ENCODE data around the gene ABCB4. TPM values are rescaled to one million over a fixed set of nuclear protein-coding genes. Genes with fewer than 3 reads are reported as not detected.

The ABCB4 gene
- total RNA-seq, 2 experiments from 2014 or later: 0.54 TPM; not detected in 1

DNA sequence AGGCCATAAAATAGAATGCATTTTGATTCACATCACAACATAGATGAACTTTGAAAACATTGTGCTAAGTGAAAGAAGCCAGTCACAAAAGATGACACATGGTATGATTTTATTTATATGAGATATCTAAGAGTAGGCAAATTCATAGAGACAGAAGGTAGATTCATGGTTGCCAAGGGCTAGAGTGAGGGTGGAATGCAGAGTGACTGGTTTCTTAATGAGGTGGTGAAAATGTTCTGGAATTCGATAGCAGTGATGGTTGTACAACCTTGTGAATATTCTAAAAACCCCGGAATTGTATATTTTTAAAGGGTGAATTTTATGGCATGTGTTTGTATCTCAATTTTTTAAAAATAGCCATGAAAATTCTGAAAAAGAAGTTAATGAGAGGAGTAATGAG lies 42.9 kb downstream of the ABCB4 start:
- H3K27ac Mint-ChIP-seq: no peak overlapping the region
- H3K27me3 Mint-ChIP-seq: peaks cover 4% of the 10 kb centered on the region
- H3K4me3 Mint-ChIP-seq: no peak overlapping the region
- ATAC-seq (ENCODE audit: low read depth) (no peak), DNase-seq (no peak)
- no peaks in the 10 kb centered on the region for H3K36me3 Mint-ChIP-seq
- POLR2A ChIA-PET: no interaction called here
- no peaks in the 10 kb centered on the region for H3K9me3 Mint-ChIP-seq
- peaks cover 4% of the 10 kb centered on the region for H3K4me1 Mint-ChIP-seq

DNA sequence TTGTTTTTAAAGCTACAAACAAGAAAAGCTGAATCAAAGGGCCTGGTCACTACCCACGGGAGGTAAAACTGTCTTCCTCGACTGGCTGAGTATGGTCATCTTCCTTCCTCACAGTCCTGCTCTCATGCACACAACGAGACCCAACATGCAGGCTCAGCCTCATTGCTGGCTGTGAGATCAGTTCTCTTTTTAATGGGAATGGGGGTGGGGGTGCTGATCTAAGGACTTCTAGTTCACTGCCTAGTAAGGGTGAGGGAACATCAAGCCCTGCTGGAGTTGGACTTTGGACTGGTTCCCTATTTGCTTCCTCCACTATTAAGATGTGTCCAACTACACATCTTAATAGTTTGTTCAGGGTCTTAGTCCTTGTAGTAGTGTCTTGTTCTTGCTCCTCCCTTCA lies 48.2 kb downstream of the ABCB4 start:
- no peaks in the 10 kb centered on the region for H3K9me3 Mint-ChIP-seq
- DNase-seq (no peak), ATAC-seq (ENCODE audit: low read depth) (no peak)
- H3K4me1 Mint-ChIP-seq: no peaks in the 10 kb centered on the region
- peaks cover 10% of the 10 kb centered on the region for H3K27me3 Mint-ChIP-seq
- no peaks in the 10 kb centered on the region for H3K36me3 Mint-ChIP-seq
- H3K4me3 Mint-ChIP-seq: no peak overlapping the region
- POLR2A ChIA-PET: no interaction called here
- no peak overlapping the region for H3K27ac Mint-ChIP-seq

DNA sequence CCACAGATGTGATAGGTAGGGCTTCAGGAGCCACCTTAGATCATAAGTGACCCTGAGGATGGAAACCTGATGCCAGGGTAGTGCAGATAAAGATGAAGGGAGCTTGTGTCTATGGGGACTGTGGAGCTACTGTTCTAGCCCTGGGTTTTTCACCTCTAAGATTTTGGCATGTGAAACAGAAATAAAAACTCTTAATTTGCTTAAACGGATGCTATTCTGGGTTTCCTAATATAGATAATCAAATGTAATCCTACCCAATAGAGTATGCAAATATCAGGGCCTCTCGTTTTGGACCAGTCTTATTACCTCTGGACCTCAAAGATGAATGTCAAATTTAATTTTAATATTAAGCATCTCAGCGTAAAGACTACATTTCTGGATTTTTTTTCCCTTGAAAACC lies 49.3 kb downstream of the ABCB4 start:
- Mint-ChIP-seq H3K4me3 (no peak overlapping the region), H3K9me3 (no peaks in the 10 kb centered on the region), H3K36me3 (no peaks in the 10 kb centered on the region), H3K27me3 (peaks cover 10% of the 10 kb centered on the region), H3K4me1 (no peaks in the 10 kb centered on the region), H3K27ac (no peak overlapping the region)
- DNase-seq (no peak), ATAC-seq (ENCODE audit: low read depth) (no peak)
- POLR2A ChIA-PET: no interaction called here

DNA sequence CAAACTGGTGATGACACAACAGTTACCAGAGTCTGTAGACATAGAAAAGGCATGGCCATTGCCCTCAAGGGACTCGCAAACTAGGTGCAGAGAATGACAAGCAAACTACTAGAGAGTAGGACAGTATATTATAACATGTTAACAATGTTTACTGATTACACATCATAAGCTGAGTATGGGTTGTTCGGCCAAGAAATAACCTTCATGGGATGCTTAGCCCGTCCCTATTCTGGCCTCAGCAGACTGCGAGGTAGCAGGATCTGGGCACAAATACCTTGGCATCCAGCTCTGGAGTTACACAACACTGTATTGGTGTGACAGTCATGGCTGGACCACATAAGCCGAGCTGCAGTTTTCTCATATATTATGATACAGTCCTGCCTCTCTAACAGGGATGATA lies 51.4 kb downstream of the ABCB4 start:
- ATAC-seq (ENCODE audit: low read depth) (no peak), DNase-seq (no peak)
- POLR2A ChIA-PET: no interaction called here
- Mint-ChIP-seq H3K4me1 (no peaks in the 10 kb centered on the region), H3K27ac (no peak overlapping the region), H3K9me3 (no peaks in the 10 kb centered on the region), H3K36me3 (no peaks in the 10 kb centered on the region), H3K27me3 (peaks cover 9% of the 10 kb centered on the region), H3K4me3 (no peak overlapping the region)

DNA sequence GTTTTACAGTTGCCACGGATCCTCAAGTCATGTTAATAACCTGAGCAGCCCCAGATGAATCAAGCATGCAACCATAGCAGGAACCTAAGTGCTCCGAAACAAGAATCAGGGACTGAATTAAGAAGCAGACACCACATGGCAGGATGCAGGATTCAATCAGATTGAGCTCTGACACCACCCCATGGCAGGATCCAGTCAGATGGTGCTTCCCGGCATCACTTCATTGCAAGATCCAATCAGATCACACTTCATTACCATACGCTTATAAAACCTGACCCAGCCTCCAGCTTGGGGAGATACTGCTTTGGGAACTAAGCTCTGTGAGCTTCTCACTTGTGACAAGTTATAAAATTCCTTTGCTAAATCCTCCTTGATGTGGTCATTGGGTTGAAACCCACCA lies 55.3 kb downstream of the ABCB4 start:
- peaks cover 5% of the 10 kb centered on the region for H3K27me3 Mint-ChIP-seq
- POLR2A ChIA-PET: no interaction called here
- no peaks in the 10 kb centered on the region for H3K9me3 Mint-ChIP-seq
- H3K4me3 Mint-ChIP-seq: no peak overlapping the region
- DNase-seq (no peak), ATAC-seq (ENCODE audit: low read depth) (no peak)
- H3K27ac Mint-ChIP-seq: no peak overlapping the region
- H3K4me1 Mint-ChIP-seq: no peaks in the 10 kb centered on the region
- H3K36me3 Mint-ChIP-seq: no peaks in the 10 kb centered on the region

DNA sequence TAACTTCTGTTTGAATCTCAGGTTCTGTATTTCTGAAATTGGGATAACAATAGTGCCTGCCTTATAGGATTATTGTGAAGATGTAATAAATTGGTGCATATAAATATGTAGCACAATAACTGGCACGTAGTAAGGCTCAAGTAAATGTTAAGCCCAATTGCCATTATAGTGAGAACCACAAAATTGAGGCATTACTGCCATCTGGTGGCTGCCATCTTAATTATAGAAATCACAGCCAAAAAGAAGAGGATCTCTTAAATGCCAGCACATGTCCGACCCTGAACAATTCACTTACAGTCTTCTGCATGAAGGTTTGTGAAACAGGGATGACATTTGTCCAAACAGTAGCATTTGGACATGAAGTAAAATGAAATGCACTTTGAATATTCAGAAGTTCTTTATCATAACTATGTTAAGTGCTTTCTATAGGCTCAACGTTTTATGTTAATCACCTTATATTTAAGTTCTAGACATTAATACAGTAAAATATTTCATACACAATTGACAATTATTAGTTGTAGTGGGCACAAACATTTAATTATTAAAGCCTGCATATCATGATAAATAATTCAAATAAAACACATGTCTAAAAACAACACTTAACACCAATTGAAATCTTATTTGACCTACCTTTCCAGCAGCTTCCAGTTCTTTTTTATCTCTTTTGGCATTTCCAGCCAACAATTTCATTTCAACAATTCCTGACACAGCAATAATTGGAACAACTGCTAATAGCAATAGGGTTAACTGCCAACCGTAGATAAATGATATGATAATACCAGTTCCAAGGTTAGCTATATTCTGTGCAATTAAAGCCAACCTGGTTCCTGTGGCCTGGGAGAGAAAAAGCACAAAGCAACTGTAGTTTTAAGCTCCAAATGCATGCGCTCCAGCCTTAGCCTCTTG lies 58.5 kb downstream of the ABCB4 start:
- no peak for ATAC-seq (ENCODE audit: low read depth)
- no peaks in the 10 kb centered on the region for H3K36me3 Mint-ChIP-seq
- no peak overlapping the region for H3K27ac Mint-ChIP-seq
- peak; percentile 30 for DNase-seq
- no peak overlapping the region for H3K4me3 Mint-ChIP-seq
- POLR2A ChIA-PET: no interaction called here
- H3K4me1 Mint-ChIP-seq: no peaks in the 10 kb centered on the region
- H3K27me3 Mint-ChIP-seq: no peaks in the 10 kb centered on the region
- no peaks in the 10 kb centered on the region for H3K9me3 Mint-ChIP-seq

DNA sequence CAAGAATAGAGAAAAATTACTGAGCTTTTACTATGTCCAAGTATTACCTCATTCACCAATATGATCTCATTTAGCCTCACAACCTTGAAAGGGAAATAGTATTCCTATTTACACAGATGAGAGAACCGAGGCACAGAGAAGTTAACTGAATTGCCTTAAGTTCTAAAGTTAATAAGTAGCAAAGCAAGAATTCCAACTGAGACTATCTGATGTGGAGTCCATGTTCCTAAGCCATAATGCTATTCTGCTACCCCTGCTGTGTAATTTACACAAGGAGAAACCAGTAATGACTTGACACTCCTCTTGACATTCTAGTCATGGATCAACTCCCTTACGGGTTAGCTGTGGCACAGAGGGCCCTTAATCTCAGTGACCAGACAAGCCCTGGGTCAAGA lies 60.7 kb downstream of the ABCB4 start:
- POLR2A ChIA-PET: no interaction called here
- Mint-ChIP-seq H3K4me1 (no peaks in the 10 kb centered on the region), H3K4me3 (no peak overlapping the region), H3K36me3 (no peaks in the 10 kb centered on the region), H3K9me3 (no peaks in the 10 kb centered on the region), H3K27ac (no peak overlapping the region), H3K27me3 (no peaks in the 10 kb centered on the region)
- no peak for ATAC-seq (ENCODE audit: low read depth)
- DNase-seq: no peak

DNA sequence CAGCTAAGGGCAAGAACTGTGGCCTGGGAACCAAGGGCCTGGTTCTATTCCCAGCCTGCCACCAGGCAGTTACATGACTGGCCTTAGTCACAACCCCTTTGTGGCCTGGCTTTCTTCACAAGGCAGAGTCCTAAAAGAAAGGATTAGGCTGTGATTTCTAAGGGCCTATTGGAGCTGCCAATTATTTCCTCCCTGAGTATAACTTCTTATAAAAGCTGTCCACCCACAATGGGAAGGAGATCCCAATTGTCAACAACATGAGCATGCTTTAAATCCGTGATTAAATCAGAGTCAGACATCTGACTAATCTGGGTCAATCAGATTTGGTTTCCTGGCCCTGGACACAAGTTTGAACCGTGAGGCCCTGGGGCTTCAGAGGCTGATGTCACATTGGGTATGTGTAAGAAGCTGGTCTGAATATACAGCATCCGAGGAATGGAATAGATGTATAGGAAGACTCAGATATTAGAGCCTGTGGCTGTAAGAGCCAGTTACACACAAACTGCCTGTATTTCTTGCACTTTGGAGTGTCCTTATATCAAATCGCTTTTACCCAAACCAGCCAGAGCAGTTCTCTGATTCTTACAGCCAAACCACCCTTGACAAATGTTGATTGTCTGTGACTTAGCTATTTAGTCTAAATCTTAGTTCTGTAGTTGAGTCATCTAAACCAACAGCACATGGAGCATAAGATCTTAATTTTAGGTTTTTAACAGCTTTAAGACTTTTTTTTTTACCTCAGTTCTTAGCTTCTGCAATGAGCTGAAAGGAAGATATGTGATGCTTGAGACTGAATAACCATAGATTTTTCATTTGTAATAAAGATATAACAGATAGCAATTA lies 61.3 kb downstream of the ABCB4 start:
- Mint-ChIP-seq H3K9me3 (no peaks in the 10 kb centered on the region), H3K4me1 (no peaks in the 10 kb centered on the region), H3K27me3 (no peaks in the 10 kb centered on the region), H3K27ac (no peak overlapping the region), H3K36me3 (no peaks in the 10 kb centered on the region), H3K4me3 (no peak overlapping the region)
- POLR2A ChIA-PET: no interaction called here
- ATAC-seq (ENCODE audit: low read depth): no peak
- DNase-seq: no peak

DNA sequence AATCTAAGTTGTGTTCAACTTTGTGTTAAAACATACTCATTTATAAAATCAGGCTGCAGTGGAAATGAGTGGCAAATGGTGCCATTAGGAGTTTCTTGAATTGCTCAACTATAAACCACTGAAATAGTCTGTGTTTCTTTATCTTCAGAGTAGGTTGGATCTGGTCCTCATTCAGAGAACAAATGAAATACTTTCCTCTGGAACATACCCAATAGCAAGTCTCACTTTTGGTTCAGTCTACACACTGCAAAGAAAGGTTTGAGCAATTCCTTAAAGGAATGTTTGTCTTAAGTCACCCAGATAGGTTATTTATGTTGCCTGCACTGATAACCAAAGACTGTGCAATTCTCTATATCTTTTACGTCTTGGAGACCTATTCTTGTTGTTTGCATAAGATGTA lies 62.5 kb downstream of the ABCB4 start:
- H3K4me3 Mint-ChIP-seq: no peak overlapping the region
- H3K27ac Mint-ChIP-seq: no peak overlapping the region
- DNase-seq (no peak), ATAC-seq (ENCODE audit: low read depth) (no peak)
- H3K9me3 Mint-ChIP-seq: no peaks in the 10 kb centered on the region
- no peaks in the 10 kb centered on the region for H3K4me1 Mint-ChIP-seq
- H3K27me3 Mint-ChIP-seq: no peaks in the 10 kb centered on the region
- POLR2A ChIA-PET: no interaction called here
- H3K36me3 Mint-ChIP-seq: no peaks in the 10 kb centered on the region

DNA sequence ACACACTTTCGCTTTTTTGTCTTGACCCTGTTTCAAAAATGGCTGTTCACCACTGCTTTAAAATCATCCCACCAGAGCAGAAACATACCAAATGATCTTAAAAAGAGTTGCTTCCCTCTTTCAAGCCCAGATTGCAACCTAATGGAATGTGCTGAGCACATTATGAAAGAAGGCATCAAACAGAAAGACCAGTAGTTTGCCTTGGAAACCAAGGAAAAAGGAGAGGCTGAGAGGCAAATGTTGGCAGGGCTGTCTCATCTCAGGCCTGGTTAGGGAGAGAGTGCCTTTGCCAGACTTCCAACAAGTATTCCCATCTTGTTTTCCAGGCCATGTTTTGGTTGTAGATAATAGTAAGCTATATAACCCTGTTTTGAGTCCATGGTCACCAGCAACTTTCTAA lies 64.3 kb downstream of the ABCB4 start:
- DNase-seq (no peak), ATAC-seq (ENCODE audit: low read depth) (no peak)
- POLR2A ChIA-PET: no interaction called here
- H3K27ac Mint-ChIP-seq: no peak overlapping the region
- no peaks in the 10 kb centered on the region for H3K4me1 Mint-ChIP-seq
- H3K27me3 Mint-ChIP-seq: no peaks in the 10 kb centered on the region
- no peaks in the 10 kb centered on the region for H3K36me3 Mint-ChIP-seq
- H3K4me3 Mint-ChIP-seq: no peak overlapping the region
- no peaks in the 10 kb centered on the region for H3K9me3 Mint-ChIP-seq

DNA sequence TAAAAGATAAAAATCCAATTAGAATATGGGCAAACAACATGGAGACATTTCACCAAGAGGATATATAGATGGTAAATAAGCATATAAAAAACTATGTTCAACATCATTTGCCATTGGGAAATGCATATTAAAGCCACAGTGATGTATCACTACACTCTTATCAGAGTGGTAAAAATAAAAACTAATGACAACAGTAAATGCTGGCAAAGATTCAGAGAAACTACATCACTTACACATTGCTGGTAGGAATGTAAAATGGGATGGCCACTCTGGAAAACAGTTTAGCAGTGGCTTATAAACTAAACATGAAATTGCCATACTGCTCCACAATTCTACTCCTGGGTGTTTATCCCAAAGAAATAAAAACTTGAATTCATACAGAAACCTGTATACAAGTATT lies 70.8 kb downstream of the ABCB4 start:
- Mint-ChIP-seq H3K9me3 (no peaks in the 10 kb centered on the region), H3K4me1 (no peaks in the 10 kb centered on the region), H3K27me3 (no peaks in the 10 kb centered on the region), H3K27ac (no peak overlapping the region), H3K4me3 (no peak overlapping the region), H3K36me3 (no peaks in the 10 kb centered on the region)
- ATAC-seq (ENCODE audit: low read depth) (no peak), DNase-seq (no peak)
- POLR2A ChIA-PET: no interaction called here

DNA sequence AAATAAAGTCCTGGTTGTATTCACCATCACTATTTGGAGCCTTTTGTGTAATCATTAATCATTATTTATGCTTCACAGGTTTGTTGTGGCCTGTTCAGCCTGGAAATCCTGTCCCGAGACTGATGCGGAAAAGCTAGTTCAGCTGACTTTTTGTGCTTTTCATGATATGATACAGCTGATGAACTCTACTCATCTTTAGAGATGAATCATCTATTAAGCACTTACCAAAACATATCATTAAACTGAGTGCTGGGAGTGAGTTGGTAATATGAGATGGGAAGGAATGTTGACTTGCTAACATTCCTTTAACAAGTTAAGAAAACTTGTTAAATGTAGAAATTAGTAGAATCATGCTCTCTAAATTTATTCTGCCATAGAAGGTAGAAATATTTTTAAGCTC lies 77.0 kb downstream of the ABCB4 start:
- POLR2A ChIA-PET: no interaction called here
- ATAC-seq (ENCODE audit: low read depth) (no peak), DNase-seq (no peak)
- H3K36me3 Mint-ChIP-seq: peaks cover 16% of the 10 kb centered on the region
- H3K4me3 Mint-ChIP-seq: no peak overlapping the region
- H3K9me3 Mint-ChIP-seq: no peaks in the 10 kb centered on the region
- no peak overlapping the region for H3K27ac Mint-ChIP-seq
- no peaks in the 10 kb centered on the region for H3K4me1 Mint-ChIP-seq
- H3K27me3 Mint-ChIP-seq: no peaks in the 10 kb centered on the region

DNA sequence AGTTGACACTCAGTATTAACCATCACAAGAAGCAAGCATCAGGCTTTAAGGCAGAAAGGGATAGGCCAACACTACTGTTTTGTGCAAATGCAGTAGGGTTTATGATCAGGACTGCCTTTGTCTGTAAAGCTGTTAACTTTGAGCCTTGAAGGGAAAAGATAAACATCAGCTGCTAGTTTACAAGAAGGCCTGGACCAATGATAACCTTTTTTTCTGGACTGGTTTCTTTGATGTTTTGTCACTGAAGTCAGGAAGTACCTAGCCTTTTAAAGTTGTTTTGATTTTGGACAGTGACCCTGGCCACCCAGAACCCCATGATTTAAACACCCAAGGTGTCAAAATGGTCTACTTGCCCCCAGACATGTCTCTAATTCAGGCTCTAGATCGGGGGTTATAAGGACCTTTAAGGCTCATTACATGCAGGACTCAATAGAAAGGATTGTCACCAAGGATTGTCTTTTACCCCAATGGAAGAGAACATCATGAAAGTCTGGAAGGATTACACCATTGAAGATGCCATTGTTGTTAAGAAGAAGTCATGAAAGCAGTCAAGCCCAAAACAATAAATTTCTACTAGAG lies 79.9 kb downstream of the ABCB4 start:
- H3K27ac Mint-ChIP-seq: no peak overlapping the region
- H3K27me3 Mint-ChIP-seq: no peaks in the 10 kb centered on the region
- POLR2A ChIA-PET: no interaction called here
- no peaks in the 10 kb centered on the region for H3K9me3 Mint-ChIP-seq
- H3K4me3 Mint-ChIP-seq: no peak overlapping the region
- no peak for ATAC-seq (ENCODE audit: low read depth)
- peaks cover 13% of the 10 kb centered on the region for H3K4me1 Mint-ChIP-seq
- peaks cover 24% of the 10 kb centered on the region for H3K36me3 Mint-ChIP-seq
- DNase-seq: no peak

Data from activated naive CD8-positive, alpha-beta T cell treated with anti-CD3 and anti-CD28 coated beads, Interleukin-2, amount 10 ng/mL, durations not matched to agents 7 days and 5 days (primary cell).